ENCODE measurements around the gene KIAA1217. TPM values are rescaled to one million over a fixed set of nuclear protein-coding genes. Genes with fewer than 3 reads are reported as not detected.

The KIAA1217 gene
- total and polyA plus RNA-seq, 2 of the 8 experiments (the other 6 are each of a cell fraction or from before 2014, with no cell fraction given) = 4.5 to 15.6 TPM

DNA sequence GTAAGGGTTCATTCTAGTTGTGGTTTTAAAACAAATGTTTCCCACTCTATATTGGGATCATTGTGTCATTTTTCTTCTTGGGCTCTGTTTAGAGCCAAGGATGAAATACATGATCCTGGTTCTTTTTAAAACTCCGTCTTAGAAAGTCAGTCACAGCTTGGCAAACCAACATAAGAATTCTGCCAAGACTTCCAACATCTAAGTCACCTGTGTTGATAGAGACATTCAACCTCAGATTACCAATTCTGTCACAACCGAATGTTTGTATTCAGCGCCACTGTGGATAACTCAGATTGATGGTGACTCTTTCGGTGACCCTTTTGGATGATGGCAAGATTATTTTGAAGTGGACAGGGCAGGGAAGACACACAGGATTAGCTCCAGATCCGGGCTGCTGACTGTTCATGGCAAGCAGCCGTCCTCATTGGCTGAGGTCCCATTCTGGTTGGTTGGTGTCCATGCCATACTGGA is 259.4 kb downstream of the KIAA1217 start:
- CTCF ChIA-PET (ENCODE audit: partially characterized antibody) = interaction anchor here (0.9 to 2.2 kb wide), 3 partner anchors 14 to 51 kb away, joined by 3 to 6 read pairs (median 3); no protein-coding TSS in a partner anchor
- H4K5ac ChIP-seq (ENCODE audit: insufficient read length, low read depth, low read length) = no peak overlapping the region
- no peaks in the 10 kb centered on the region for H3K27me3 ChIP-seq (replicated peaks in 1 of 4; ENCODE audit: control insufficient read depth in 3 of 4, extremely low read depth in 1 of 4, insufficient read depth in 3 of 4, low read length in 3 of 4)
- no peaks in the 10 kb centered on the region for H3K9me3 ChIP-seq (ENCODE audit: insufficient read depth in 2 of 2, low read depth in 1 of 2, low read length in 1 of 2)
- no peak overlapping the region for H3K4ac ChIP-seq (replicated peaks; ENCODE audit: insufficient read length, low read depth, low read length)
- H4K91ac ChIP-seq (replicated peaks; ENCODE audit: insufficient read length, low read length) = no peak overlapping the region
- no peak overlapping the region for H3K18ac ChIP-seq (ENCODE audit: extremely low read depth, low read length)
- no peak overlapping the region for H2BK120ac ChIP-seq (replicated peaks; ENCODE audit: low read depth, low read length)
- H3K36me3 ChIP-seq (ENCODE audit: control insufficient read depth in 2 of 4, insufficient read depth in 4 of 4, low read length in 3 of 4) = no peaks in the 10 kb centered on the region; a peak in 1 of 8 replicates
- no peak overlapping the region for H3K23ac ChIP-seq (ENCODE audit: insufficient read length)
- no peak overlapping the region for H3K14ac ChIP-seq (ENCODE audit: insufficient read length)
- no peaks in the 10 kb centered on the region; the same call in 1 of the 2 replicates for H3K23me2 ChIP-seq (ENCODE audit: low read depth, low read length)
- H2AK5ac ChIP-seq (ENCODE audit: low read depth, low read length) = no peak overlapping the region
- POLR2A ChIA-PET (ENCODE audit: partially characterized antibody) = interaction anchor here (0.6 kb wide), 1 partner anchor 29 kb away, joined by 3 read pairs; no protein-coding TSS in a partner anchor
- H3K27ac ChIP-seq (ENCODE audit: low read depth, low read length) = no peak overlapping the region
- no peak overlapping the region for H3K9ac ChIP-seq (replicated peaks in 1 of 4; ENCODE audit: extremely low read depth in 1 of 4, low read depth in 3 of 4, low read length in 3 of 4)
- H2BK15ac ChIP-seq (ENCODE audit: low read length) = no peak overlapping the region
- FAIRE-seq (no peak), DNase-seq (ENCODE audit: low read depth in 1 of 2, low spot score in 2 of 2) (no peak)
- 92% methylated on average over 6 of the region's 6 CpGs; no CpG with 5 or more reads in 1 of the 2 experiments for WGBS, 2 experiments (ENCODE audit: extremely low coverage in 1 of 2, insufficient coverage in 1 of 2, insufficient read length in 1 of 2, insufficient replicate concordance in 2 of 2, low coverage in 1 of 2, low lambda C conversion rate in 2 of 2, missing lambda C conversion rate in 1 of 2)
- no peak overlapping the region for H2BK12ac ChIP-seq (ENCODE audit: low read depth, low read length)
- no peaks in the 10 kb centered on the region for H4K20me1 ChIP-seq (replicated peaks in 1 of 2; ENCODE audit: control insufficient read depth in 1 of 2, insufficient read depth in 2 of 2, low read length in 2 of 2)
- H3K4me1 ChIP-seq (replicated peaks in 1 of 4; ENCODE audit: control insufficient read depth in 3 of 4, insufficient read depth in 4 of 4, low read length in 3 of 4) = no peaks in the 10 kb centered on the region
- no peak overlapping the region for H3K4me3 ChIP-seq (ENCODE audit: extremely low read depth in 1 of 4, insufficient read depth in 2 of 4, low read depth in 3 of 4, low read length in 4 of 4)
- H2AFZ ChIP-seq (ENCODE audit: low read length) = no peak overlapping the region
- H3K79me2 ChIP-seq (ENCODE audit: control insufficient read depth in 1 of 2, insufficient read depth in 2 of 2, low read length in 2 of 2) = no peaks in the 10 kb centered on the region
- no peak overlapping the region for H4K8ac ChIP-seq (ENCODE audit: extremely low read depth, insufficient read depth, low read length)
- no peak overlapping the region for H2BK5ac ChIP-seq (ENCODE audit: low read depth, low read length)
- no peak overlapping the region for H3K4me2 ChIP-seq (ENCODE audit: insufficient read depth in 1 of 2, low read depth in 2 of 2, low read length in 2 of 2)
- no peaks in the 10 kb centered on the region for H3K79me1 ChIP-seq (ENCODE audit: low read depth, low read length)
- no peak overlapping the region for H3K56ac ChIP-seq (replicated peaks; ENCODE audit: insufficient read length, low read depth, low read length)
- H2BK20ac ChIP-seq (ENCODE audit: low read length) = no peak overlapping the region
- TF ChIP-seq NRF1 (IDR thresholded peaks at IDR 0.05; ENCODE audit: low read depth, low read length) = no peak
- TF ChIP-seq, protein P1, sequence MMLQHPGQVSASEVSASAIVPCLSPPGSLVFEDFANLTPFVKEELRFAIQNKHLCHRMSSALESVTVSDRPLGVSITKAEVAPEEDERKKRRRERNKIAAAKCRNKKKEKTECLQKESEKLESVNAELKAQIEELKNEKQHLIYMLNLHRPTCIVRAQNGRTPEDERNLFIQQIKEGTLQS (IDR thresholded peaks at IDR 0.05; ENCODE audit: insufficient read depth, low read depth, low read length) = no peak
- TF ChIP-seq HDAC2 (IDR thresholded peaks at IDR 0.05; ENCODE audit: borderline replicate concordance in 1 of 2, low read depth in 2 of 2, low read length in 2 of 2) = no peak
- TF ChIP-seq ASH2L (IDR thresholded peaks at IDR 0.05; ENCODE audit: low read length) = no peak
- no peak for TF ChIP-seq RBBP5 (IDR thresholded peaks at IDR 0.05; ENCODE audit: borderline replicate concordance, low read depth, low read length)
- TF ChIP-seq, protein P2, sequence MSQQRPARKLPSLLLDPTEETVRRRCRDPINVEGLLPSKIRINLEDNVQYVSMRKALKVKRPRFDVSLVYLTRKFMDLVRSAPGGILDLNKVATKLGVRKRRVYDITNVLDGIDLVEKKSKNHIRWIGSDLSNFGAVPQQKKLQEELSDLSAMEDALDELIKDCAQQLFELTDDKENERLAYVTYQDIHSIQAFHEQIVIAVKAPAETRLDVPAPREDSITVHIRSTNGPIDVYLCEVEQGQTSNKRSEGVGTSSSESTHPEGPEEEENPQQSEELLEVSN (IDR thresholded peaks at IDR 0.05) = no peak
- no peak for TF ChIP-seq RFX5 (IDR thresholded peaks at IDR 0.05; ENCODE audit: borderline replicate concordance, low read depth, low read length)
- TF ChIP-seq TCF12 (IDR thresholded peaks at IDR 0.05; ENCODE audit: low read depth, low read length) = no peak
- TF ChIP-seq, protein P3, sequence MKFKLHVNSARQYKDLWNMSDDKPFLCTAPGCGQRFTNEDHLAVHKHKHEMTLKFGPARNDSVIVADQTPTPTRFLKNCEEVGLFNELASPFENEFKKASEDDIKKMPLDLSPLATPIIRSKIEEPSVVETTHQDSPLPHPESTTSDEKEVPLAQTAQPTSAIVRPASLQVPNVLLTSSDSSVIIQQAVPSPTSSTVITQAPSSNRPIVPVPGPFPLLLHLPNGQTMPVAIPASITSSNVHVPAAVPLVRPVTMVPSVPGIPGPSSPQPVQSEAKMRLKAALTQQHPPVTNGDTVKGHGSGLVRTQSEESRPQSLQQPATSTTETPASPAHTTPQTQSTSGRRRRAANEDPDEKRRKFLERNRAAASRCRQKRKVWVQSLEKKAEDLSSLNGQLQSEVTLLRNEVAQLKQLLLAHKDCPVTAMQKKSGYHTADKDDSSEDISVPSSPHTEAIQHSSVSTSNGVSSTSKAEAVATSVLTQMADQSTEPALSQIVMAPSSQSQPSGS (IDR thresholded peaks at IDR 0.05; ENCODE audit: low read length) = no peak
- TF ChIP-seq TAF7 (optimal IDR thresholded peaks at IDR 0.05; ENCODE audit: borderline replicate concordance, low read depth, low read length) = no peak

Data from H1 (cell line).